ENCODE results near the gene PACRG.

PACRG gene

GRCh38 chr6:163197839-163198238, 470.1 kb downstream of the PACRG start:
- TF ChIP-seq SIN3A (IDR thresholded peaks at IDR 0.05; ENCODE audit: borderline replicate concordance, insufficient read depth, low read length) (no peak), FOXP2 (optimal IDR thresholded peaks at IDR 0.05; ENCODE audit: borderline replicate concordance, extremely low read depth, extremely low read length, insufficient read depth) (no peak), REST (IDR thresholded peaks at IDR 0.05; ENCODE audit: insufficient read depth in 1 of 2, low read depth in 2 of 2, low read length in 2 of 2) (no peak), POLR2AphosphoS5 (IDR thresholded peaks at IDR 0.05; ENCODE audit: low read depth, low read length) (no peak), TAF1 (IDR thresholded peaks at IDR 0.05; ENCODE audit: borderline replicate concordance, insufficient read depth, low read length) (no peak)

- TF ChIP-seq REST (IDR thresholded peaks at IDR 0.05; ENCODE audit: insufficient read depth in 1 of 2, low read depth in 2 of 2, low read length in 2 of 2): no peak
- no peak for TF ChIP-seq FOXP2 (optimal IDR thresholded peaks at IDR 0.05; ENCODE audit: borderline replicate concordance, extremely low read depth, extremely low read length, insufficient read depth)
- TF ChIP-seq SIN3A (IDR thresholded peaks at IDR 0.05; ENCODE audit: borderline replicate concordance, insufficient read depth, low read length): no peak
- TF ChIP-seq TAF1 (IDR thresholded peaks at IDR 0.05; ENCODE audit: borderline replicate concordance, insufficient read depth, low read length): no peak
- TF ChIP-seq POLR2AphosphoS5 (IDR thresholded peaks at IDR 0.05; ENCODE audit: low read depth, low read length): no peak
Observed at GRCh38 chr6:163198396-163198795, 470.6 kb downstream of the PACRG start.

- TF ChIP-seq POLR2AphosphoS5 (IDR thresholded peaks at IDR 0.05; ENCODE audit: low read depth, low read length) (no peak), REST (IDR thresholded peaks at IDR 0.05; ENCODE audit: insufficient read depth in 1 of 2, low read depth in 2 of 2, low read length in 2 of 2) (no peak), SIN3A (IDR thresholded peaks at IDR 0.05; ENCODE audit: borderline replicate concordance, insufficient read depth, low read length) (no peak), TAF1 (IDR thresholded peaks at IDR 0.05; ENCODE audit: borderline replicate concordance, insufficient read depth, low read length) (no peak), FOXP2 (optimal IDR thresholded peaks at IDR 0.05; ENCODE audit: borderline replicate concordance, extremely low read depth, extremely low read length, insufficient read depth) (no peak)
Observed at GRCh38 chr6:163199371-163199770, 471.6 kb downstream of the PACRG start.

GRCh38 chr6:163200289-163200688, 472.5 kb downstream of the PACRG start:
- no peak for TF ChIP-seq TAF1 (IDR thresholded peaks at IDR 0.05; ENCODE audit: borderline replicate concordance, insufficient read depth, low read length)
- no peak for TF ChIP-seq SIN3A (IDR thresholded peaks at IDR 0.05; ENCODE audit: borderline replicate concordance, insufficient read depth, low read length)
- no peak for TF ChIP-seq FOXP2 (optimal IDR thresholded peaks at IDR 0.05; ENCODE audit: borderline replicate concordance, extremely low read depth, extremely low read length, insufficient read depth)
- TF ChIP-seq REST (IDR thresholded peaks at IDR 0.05; ENCODE audit: insufficient read depth in 1 of 2, low read depth in 2 of 2, low read length in 2 of 2): no peak

GRCh38 chr6:163200694-163201093, 472.9 kb downstream of the PACRG start:
- no peak for TF ChIP-seq SIN3A (IDR thresholded peaks at IDR 0.05; ENCODE audit: borderline replicate concordance, insufficient read depth, low read length)
- no peak for TF ChIP-seq POLR2AphosphoS5 (IDR thresholded peaks at IDR 0.05; ENCODE audit: low read depth, low read length)
- no peak for TF ChIP-seq FOXP2 (optimal IDR thresholded peaks at IDR 0.05; ENCODE audit: borderline replicate concordance, extremely low read depth, extremely low read length, insufficient read depth)
- no peak for TF ChIP-seq REST (IDR thresholded peaks at IDR 0.05; ENCODE audit: insufficient read depth in 1 of 2, low read depth in 2 of 2, low read length in 2 of 2)
- no peak for TF ChIP-seq TAF1 (IDR thresholded peaks at IDR 0.05; ENCODE audit: borderline replicate concordance, insufficient read depth, low read length)
